Activated T-helper 17 cell treated with anti-CD3 and anti-CD28 coated beads, Interleukin-2, amount 50 U/mL, for 72 hours (primary cell): ENCODE measurements around the gene RGS9. TPM values are rescaled to one million over a fixed set of nuclear protein-coding genes. Genes with fewer than 3 reads are reported as not detected.

ENCODE experiments used
- ATAC-seq: fragments of 150-1000 bp; cut with Tn5 transposase; replicated peaks from 2 replicates; pipeline ENCODE4 v1.10.0; 2021; ENCODE audit warnings: mild to moderate bottlenecking, moderate library complexity
- H3K27ac Mint-ChIP-seq: one replicate; pipeline ENCODE4 v1.8.0; 2022; ENCODE audit warnings: mixed read lengths
- H3K27me3 Mint-ChIP-seq: one replicate; pipeline ENCODE4 v1.8.0; 2022; ENCODE audit warnings: mixed read lengths
- H3K36me3 Mint-ChIP-seq: one replicate; pipeline ENCODE4 v1.8.0; 2022; ENCODE audit warnings: low read depth, mild to moderate bottlenecking, mixed read lengths
- H3K4me1 Mint-ChIP-seq: one replicate; pipeline ENCODE4 v1.8.0; 2022; ENCODE audit warnings: mixed read lengths
- H3K4me3 Mint-ChIP-seq: one replicate; pipeline ENCODE4 v1.8.0; 2022; ENCODE audit warnings: mild to moderate bottlenecking, mixed read lengths
- H3K9me3 Mint-ChIP-seq: one replicate; pipeline ENCODE4 v1.8.0; 2022; ENCODE audit warnings: mixed read lengths
- total RNA-seq, 2 donors: library from RNA; stranded (reverse); gene quantifications; one replicate each; pipeline ENCODE4 v1.2.3, GENCODE V29; 2022

RGS9 gene
- total RNA-seq, 2 donors from 2014 or later = 5.1 to 7.5 TPM

GRCh38 chr17:65219124-65219523 lies 82.0 kb downstream of the RGS9 start:
- Mint-ChIP-seq H3K4me3 (no peak overlapping the region), H3K9me3 (no peaks in the 10 kb centered on the region)

GRCh38 chr17:65219707-65220106 lies 82.5 kb downstream of the RGS9 start:
- H3K4me1 Mint-ChIP-seq = no peaks in the 10 kb centered on the region
- H3K4me3 Mint-ChIP-seq = no peak overlapping the region
- peaks cover 6% of the 10 kb centered on the region for H3K27me3 Mint-ChIP-seq
- H3K9me3 Mint-ChIP-seq = no peaks in the 10 kb centered on the region
- no peak overlapping the region for H3K27ac Mint-ChIP-seq
- H3K36me3 Mint-ChIP-seq = no peaks in the 10 kb centered on the region
- ATAC-seq = no peak

More at GRCh38 chr17:65219124-65219523, 82.0 kb downstream of the RGS9 start:
- H3K27me3 Mint-ChIP-seq = peaks cover 8% of the 10 kb centered on the region
- no peaks in the 10 kb centered on the region for H3K4me1 Mint-ChIP-seq
- no peak for ATAC-seq
- H3K27ac Mint-ChIP-seq = no peak overlapping the region
- H3K36me3 Mint-ChIP-seq = no peaks in the 10 kb centered on the region

GRCh38 chr17:65220732-65221131 lies 83.6 kb downstream of the RGS9 start:
- no peaks in the 10 kb centered on the region for H3K36me3 Mint-ChIP-seq
- H3K4me3 Mint-ChIP-seq = no peak overlapping the region
- H3K27me3 Mint-ChIP-seq = peaks cover 6% of the 10 kb centered on the region
- no peaks in the 10 kb centered on the region for H3K4me1 Mint-ChIP-seq
- H3K27ac Mint-ChIP-seq = no peak overlapping the region
- ATAC-seq = no peak
- H3K9me3 Mint-ChIP-seq = no peaks in the 10 kb centered on the region

GRCh38 chr17:65222214-65222738 lies 85.1 kb downstream of the RGS9 start:
- peak; percentile 16 for ATAC-seq
- H3K36me3 Mint-ChIP-seq = no peaks in the 10 kb centered on the region
- H3K27me3 Mint-ChIP-seq = peaks cover 5% of the 10 kb centered on the region
- H3K9me3 Mint-ChIP-seq = no peaks in the 10 kb centered on the region
- H3K4me1 Mint-ChIP-seq = no peaks in the 10 kb centered on the region
- no peak overlapping the region for H3K4me3 Mint-ChIP-seq
- no peak overlapping the region for H3K27ac Mint-ChIP-seq

- ATAC-seq = no peak
- Mint-ChIP-seq H3K27me3 (peaks cover 3% of the 10 kb centered on the region), H3K9me3 (no peaks in the 10 kb centered on the region), H3K4me3 (no peak overlapping the region), H3K36me3 (no peaks in the 10 kb centered on the region), H3K27ac (no peak overlapping the region), H3K4me1 (peaks cover 16% of the 10 kb centered on the region)
Measured at GRCh38 chr17:65225061-65225460, 87.9 kb downstream of the RGS9 start.

- no peaks in the 10 kb centered on the region for H3K9me3 Mint-ChIP-seq
- no peak overlapping the region for H3K27ac Mint-ChIP-seq
- H3K27me3 Mint-ChIP-seq = peaks cover 3% of the 10 kb centered on the region
- no peak overlapping the region for H3K4me3 Mint-ChIP-seq
- H3K4me1 Mint-ChIP-seq = peaks cover 20% of the 10 kb centered on the region
- H3K36me3 Mint-ChIP-seq = no peaks in the 10 kb centered on the region
- no peak for ATAC-seq
Measured at GRCh38 chr17:65226227-65226626, 89.1 kb downstream of the RGS9 start.

GRCh38 chr17:65227637-65228036 lies 90.5 kb downstream of the RGS9 start:
- H3K4me3 Mint-ChIP-seq = no peak overlapping the region
- H3K27me3 Mint-ChIP-seq = peaks cover 3% of the 10 kb centered on the region
- H3K4me1 Mint-ChIP-seq = peaks cover 20% of the 10 kb centered on the region
- ATAC-seq = no peak
- H3K36me3 Mint-ChIP-seq = no peaks in the 10 kb centered on the region
- H3K9me3 Mint-ChIP-seq = no peaks in the 10 kb centered on the region
- H3K27ac Mint-ChIP-seq = no peak overlapping the region

- peaks cover 20% of the 10 kb centered on the region for H3K4me1 Mint-ChIP-seq
- H3K27me3 Mint-ChIP-seq = peaks cover 3% of the 10 kb centered on the region
- ATAC-seq = no peak
- H3K36me3 Mint-ChIP-seq = no peaks in the 10 kb centered on the region
- H3K27ac Mint-ChIP-seq = peak overlapping the region; percentile 67
- peak overlapping the region; percentile 60 for H3K4me3 Mint-ChIP-seq
- H3K9me3 Mint-ChIP-seq = no peaks in the 10 kb centered on the region
Measured at GRCh38 chr17:65228287-65228686, 91.1 kb downstream of the RGS9 start.

GRCh38 chr17:65228734-65229620 lies 91.8 kb downstream of the RGS9 start:
- Mint-ChIP-seq H3K27me3 (peaks cover 3% of the 10 kb centered on the region), H3K4me3 (peak overlapping the region; percentile 60), H3K9me3 (no peaks in the 10 kb centered on the region), H3K27ac (peak overlapping the region; percentile 67), H3K36me3 (no peaks in the 10 kb centered on the region), H3K4me1 (peaks cover 20% of the 10 kb centered on the region)
- ATAC-seq = peak; percentile 90

- ATAC-seq = peak; percentile 45
- H3K9me3 Mint-ChIP-seq = no peaks in the 10 kb centered on the region
- peaks cover 20% of the 10 kb centered on the region for H3K4me1 Mint-ChIP-seq
- peak overlapping the region; percentile 67 for H3K27ac Mint-ChIP-seq
- peaks cover 3% of the 10 kb centered on the region for H3K27me3 Mint-ChIP-seq
- H3K4me3 Mint-ChIP-seq = peak overlapping the region; percentile 60
- no peaks in the 10 kb centered on the region for H3K36me3 Mint-ChIP-seq
Measured at GRCh38 chr17:65229621-65229995, 92.4 kb downstream of the RGS9 start.

GRCh38 chr17:65230040-65230439 lies 92.9 kb downstream of the RGS9 start:
- peaks cover 3% of the 10 kb centered on the region for H3K27me3 Mint-ChIP-seq
- peaks cover 20% of the 10 kb centered on the region for H3K4me1 Mint-ChIP-seq
- no peak for ATAC-seq
- no peaks in the 10 kb centered on the region for H3K9me3 Mint-ChIP-seq
- no peaks in the 10 kb centered on the region for H3K36me3 Mint-ChIP-seq
- peak overlapping the region; percentile 67 for H3K27ac Mint-ChIP-seq
- peak overlapping the region; percentile 60 for H3K4me3 Mint-ChIP-seq

- Mint-ChIP-seq H3K9me3 (no peaks in the 10 kb centered on the region), H3K27ac (no peak overlapping the region), H3K27me3 (peaks cover 3% of the 10 kb centered on the region), H3K4me3 (no peak overlapping the region), H3K4me1 (peaks cover 20% of the 10 kb centered on the region), H3K36me3 (no peaks in the 10 kb centered on the region)
- ATAC-seq = no peak
Measured at GRCh38 chr17:65231086-65231485, 93.9 kb downstream of the RGS9 start.

GRCh38 chr17:65231662-65232335 lies 94.6 kb downstream of the RGS9 start:
- Mint-ChIP-seq H3K36me3 (no peaks in the 10 kb centered on the region), H3K4me3 (no peak overlapping the region), H3K27ac (no peak overlapping the region), H3K9me3 (no peaks in the 10 kb centered on the region), H3K4me1 (peaks cover 20% of the 10 kb centered on the region), H3K27me3 (peaks cover 3% of the 10 kb centered on the region)
- ATAC-seq = peak; percentile 25

- H3K27me3 Mint-ChIP-seq = peaks cover 3% of the 10 kb centered on the region
- no peak overlapping the region for H3K4me3 Mint-ChIP-seq
- H3K9me3 Mint-ChIP-seq = no peaks in the 10 kb centered on the region
- peak; percentile 70 for ATAC-seq
- peaks cover 1% of the 10 kb centered on the region for H3K4me1 Mint-ChIP-seq
- H3K36me3 Mint-ChIP-seq = no peaks in the 10 kb centered on the region
- no peak overlapping the region for H3K27ac Mint-ChIP-seq
Measured at GRCh38 chr17:65235284-65235683, 98.1 kb downstream of the RGS9 start.

- no peak for ATAC-seq
- Mint-ChIP-seq H3K36me3 (no peaks in the 10 kb centered on the region), H3K27ac (no peak overlapping the region), H3K9me3 (no peaks in the 10 kb centered on the region), H3K4me3 (no peak overlapping the region), H3K4me1 (no peaks in the 10 kb centered on the region), H3K27me3 (peaks cover 3% of the 10 kb centered on the region)
Measured at GRCh38 chr17:65236321-65236720, 99.2 kb downstream of the RGS9 start.
